WTC11 (cell line): ENCODE data around the gene USB1. TPM values are rescaled to one million over a fixed set of nuclear protein-coding genes. Genes with fewer than 3 reads are reported as not detected.

ENCODE experiments used
- ATAC-seq: fragments of 200-7000 bp; cut with Tn5 transposase; 2 replicates; pipeline ENCODE4 v1.10.0; 2021; ENCODE audit warnings: mild to moderate bottlenecking, moderate library complexity
- CTCF ChIA-PET: fragments of 300-600 bp; sonication (Branson Sonifier 250); formaldehyde crosslinking; loops from one replicate; lab custom pipeline; 2021; ENCODE audit warnings: antibody characterized with exemption; lab: Charles Lee
- POLR2A ChIA-PET: fragments of 350-600 bp; sonication (Branson Sonifier 250); formaldehyde crosslinking; loops from one replicate; lab custom pipeline; 2021; ENCODE audit warnings: antibody characterized with exemption; lab: Charles Lee
- DNase-seq: peaks from one replicate; pipeline ENCODE4 v3.0.0; 2021; ENCODE audit warnings: low spot score
- H3K27ac Mint-ChIP-seq: 2 replicates; pipeline ENCODE4 v1.8.0; 2021; ENCODE audit warnings: mixed read lengths
- H3K27me3 Mint-ChIP-seq: 2 replicates; pipeline ENCODE4 v1.8.0; 2021; ENCODE audit warnings: low read depth, mild to moderate bottlenecking, moderate library complexity, mixed read lengths
- H3K36me3 Mint-ChIP-seq: 2 replicates; pipeline ENCODE4 v1.8.0; 2021; ENCODE audit warnings: mixed read lengths
- H3K4me1 Mint-ChIP-seq: 2 replicates; pipeline ENCODE4 v1.8.0; 2022; ENCODE audit warnings: mixed read lengths
- H3K4me3 Mint-ChIP-seq: 2 replicates; pipeline ENCODE4 v1.8.0; 2021; ENCODE audit warnings: mild to moderate bottlenecking, moderate library complexity, mixed read lengths
- H3K9me3 Mint-ChIP-seq: 2 replicates; pipeline ENCODE4 v1.8.0; 2021; ENCODE audit warnings: mixed read lengths
- ETV6 ChIP-seq: sonication (generic); formaldehyde crosslinking; IDR thresholded peaks from 2 replicates; pipeline ENCODE4 v1.8.1; 2022; ENCODE audit warnings: mild to moderate bottlenecking, missing genetic modification reagents
- JUN ChIP-seq: sonication (generic); formaldehyde crosslinking; IDR thresholded peaks from 2 replicates; pipeline ENCODE4 v1.8.0; 2023; ENCODE audit warnings: mild to moderate bottlenecking, missing genetic modification reagents
- NFE2L1 ChIP-seq: sonication (generic); formaldehyde crosslinking; IDR thresholded peaks from 2 replicates; pipeline ENCODE4 v1.8.1; 2023; ENCODE audit warnings: missing genetic modification reagents
- OVOL2 ChIP-seq: fragments of 250-450 bp; sonication (Bioruptor Pico); IDR thresholded peaks from 2 replicates; pipeline ENCODE4 v1.9.0; 2021; ENCODE audit warnings: mild to moderate bottlenecking, borderline replicate concordance
- RORB ChIP-seq: fragments of 250-450 bp; sonication (Bioruptor Pico); IDR thresholded peaks from 2 replicates; pipeline ENCODE4 v1.9.0; 2021; ENCODE audit warnings: mild to moderate bottlenecking
- SOX15 ChIP-seq: fragments of 250-450 bp; sonication (Bioruptor Pico); IDR thresholded peaks from 2 replicates; pipeline ENCODE4 v1.9.0; 2021; ENCODE audit warnings: mild to moderate bottlenecking
- TEAD4 ChIP-seq: sonication (generic); formaldehyde crosslinking; IDR thresholded peaks from 2 replicates; pipeline ENCODE4 v1.8.0; 2022; ENCODE audit warnings: mild to moderate bottlenecking, missing genetic modification reagents
- ZNF317 ChIP-seq: sonication (generic); formaldehyde crosslinking; IDR thresholded peaks from 2 replicates; pipeline ENCODE4 v1.8.1; 2023; ENCODE audit warnings: low read depth, mild to moderate bottlenecking, moderate library complexity, missing genetic modification reagents, borderline replicate concordance
- total RNA-seq: library from RNA; stranded (reverse); gene quantifications from 3 replicates; pipeline ENCODE4 v1.2.3, GENCODE V29; 2021
- TF ChIP-seq, protein P1 (sequence below): sonication (generic); formaldehyde crosslinking; IDR thresholded peaks from 2 replicates; pipeline ENCODE4 v1.8.0; 2023; ENCODE audit warnings: missing genetic modification reagents, mild to moderate bottlenecking, borderline replicate concordance
- TF ChIP-seq, protein P2 (sequence below): sonication (generic); formaldehyde crosslinking; IDR thresholded peaks from 2 replicates; pipeline ENCODE4 v1.8.1; 2022; ENCODE audit warnings: mild to moderate bottlenecking, moderate library complexity, missing genetic modification reagents
- TF ChIP-seq, protein P3 (sequence below): fragments of 250-450 bp; sonication (Bioruptor Pico); IDR thresholded peaks from 2 replicates; pipeline ENCODE4 v1.9.0; 2021; ENCODE audit warnings: mild to moderate bottlenecking
- TF ChIP-seq, protein P4 (sequence below): fragments of 250-450 bp; sonication (Bioruptor Pico); IDR thresholded peaks from 2 replicates; pipeline ENCODE4 v1.9.0; 2021; ENCODE audit warnings: mild to moderate bottlenecking, borderline replicate concordance
- TF ChIP-seq, protein P5 (sequence below): sonication (generic); formaldehyde crosslinking; IDR thresholded peaks from 2 replicates; pipeline ENCODE4 v1.8.0; 2023; ENCODE audit warnings: mild to moderate bottlenecking, missing genetic modification reagents

The USB1 gene
- total RNA-seq, 1 experiment from 2014 or later: 67.1 TPM

DNA sequence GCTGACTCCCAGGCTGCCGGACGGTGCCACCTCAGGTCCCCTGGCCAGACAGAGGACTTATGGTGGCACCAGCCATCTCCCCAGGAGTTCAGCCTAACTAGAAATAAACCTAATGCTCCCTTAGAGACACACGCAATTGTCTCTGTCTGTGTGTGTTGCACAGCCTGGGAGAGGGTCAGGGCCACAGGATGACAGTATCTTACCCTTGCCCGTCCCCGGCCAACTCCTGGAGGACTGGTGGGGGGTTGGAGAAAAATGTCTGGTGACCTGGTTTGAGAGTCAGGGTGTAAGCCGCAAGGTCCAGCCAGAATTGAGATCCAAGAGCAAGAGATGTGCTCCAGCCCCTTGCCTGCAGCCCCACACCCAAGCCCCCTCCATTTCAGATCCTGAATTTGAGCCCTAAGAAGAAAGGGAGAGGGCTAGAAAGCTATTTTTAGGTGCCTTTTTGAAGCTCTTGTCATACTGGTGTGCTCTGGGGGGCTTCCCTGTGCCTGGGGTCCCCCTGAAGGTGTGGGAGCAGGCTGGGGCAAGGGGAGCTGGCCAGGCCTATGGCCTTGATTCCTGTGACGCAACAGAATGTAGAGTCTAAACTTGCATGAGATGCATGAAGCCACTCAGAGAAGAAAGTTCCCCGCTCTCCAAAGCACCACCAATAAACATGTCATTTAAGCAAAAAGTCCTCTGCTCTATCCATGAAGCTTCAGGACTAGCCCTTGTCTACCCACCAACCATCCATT is 13.6 kb upstream of the USB1 start:
- H3K4me3 Mint-ChIP-seq: no peak overlapping the region
- no peaks in the 10 kb centered on the region for H3K9me3 Mint-ChIP-seq
- TF ChIP-seq, protein P1, sequence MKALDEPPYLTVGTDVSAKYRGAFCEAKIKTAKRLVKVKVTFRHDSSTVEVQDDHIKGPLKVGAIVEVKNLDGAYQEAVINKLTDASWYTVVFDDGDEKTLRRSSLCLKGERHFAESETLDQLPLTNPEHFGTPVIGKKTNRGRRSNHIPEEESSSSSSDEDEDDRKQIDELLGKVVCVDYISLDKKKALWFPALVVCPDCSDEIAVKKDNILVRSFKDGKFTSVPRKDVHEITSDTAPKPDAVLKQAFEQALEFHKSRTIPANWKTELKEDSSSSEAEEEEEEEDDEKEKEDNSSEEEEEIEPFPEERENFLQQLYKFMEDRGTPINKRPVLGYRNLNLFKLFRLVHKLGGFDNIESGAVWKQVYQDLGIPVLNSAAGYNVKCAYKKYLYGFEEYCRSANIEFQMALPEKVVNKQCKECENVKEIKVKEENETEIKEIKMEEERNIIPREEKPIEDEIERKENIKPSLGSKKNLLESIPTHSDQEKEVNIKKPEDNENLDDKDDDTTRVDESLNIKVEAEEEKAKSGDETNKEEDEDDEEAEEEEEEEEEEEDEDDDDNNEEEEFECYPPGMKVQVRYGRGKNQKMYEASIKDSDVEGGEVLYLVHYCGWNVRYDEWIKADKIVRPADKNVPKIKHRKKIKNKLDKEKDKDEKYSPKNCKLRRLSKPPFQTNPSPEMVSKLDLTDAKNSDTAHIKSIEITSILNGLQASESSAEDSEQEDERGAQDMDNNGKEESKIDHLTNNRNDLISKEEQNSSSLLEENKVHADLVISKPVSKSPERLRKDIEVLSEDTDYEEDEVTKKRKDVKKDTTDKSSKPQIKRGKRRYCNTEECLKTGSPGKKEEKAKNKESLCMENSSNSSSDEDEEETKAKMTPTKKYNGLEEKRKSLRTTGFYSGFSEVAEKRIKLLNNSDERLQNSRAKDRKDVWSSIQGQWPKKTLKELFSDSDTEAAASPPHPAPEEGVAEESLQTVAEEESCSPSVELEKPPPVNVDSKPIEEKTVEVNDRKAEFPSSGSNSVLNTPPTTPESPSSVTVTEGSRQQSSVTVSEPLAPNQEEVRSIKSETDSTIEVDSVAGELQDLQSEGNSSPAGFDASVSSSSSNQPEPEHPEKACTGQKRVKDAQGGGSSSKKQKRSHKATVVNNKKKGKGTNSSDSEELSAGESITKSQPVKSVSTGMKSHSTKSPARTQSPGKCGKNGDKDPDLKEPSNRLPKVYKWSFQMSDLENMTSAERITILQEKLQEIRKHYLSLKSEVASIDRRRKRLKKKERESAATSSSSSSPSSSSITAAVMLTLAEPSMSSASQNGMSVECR: no peak
- TF ChIP-seq JUN (CRISPR knock-in tag): no peak
- no peak for TF ChIP-seq RORB
- no peak for TF ChIP-seq ETV6 (CRISPR knock-in tag)
- TF ChIP-seq, protein P2, sequence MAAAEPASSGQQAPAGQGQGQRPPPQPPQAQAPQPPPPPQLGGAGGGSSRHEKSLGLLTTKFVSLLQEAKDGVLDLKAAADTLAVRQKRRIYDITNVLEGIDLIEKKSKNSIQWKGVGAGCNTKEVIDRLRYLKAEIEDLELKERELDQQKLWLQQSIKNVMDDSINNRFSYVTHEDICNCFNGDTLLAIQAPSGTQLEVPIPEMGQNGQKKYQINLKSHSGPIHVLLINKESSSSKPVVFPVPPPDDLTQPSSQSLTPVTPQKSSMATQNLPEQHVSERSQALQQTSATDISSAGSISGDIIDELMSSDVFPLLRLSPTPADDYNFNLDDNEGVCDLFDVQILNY (CRISPR knock-in tag): no peak
- TF ChIP-seq SOX15 (CRISPR knock-in tag): no peak
- no peak for TF ChIP-seq NFE2L1 (CRISPR knock-in tag)
- TF ChIP-seq, protein P3, sequence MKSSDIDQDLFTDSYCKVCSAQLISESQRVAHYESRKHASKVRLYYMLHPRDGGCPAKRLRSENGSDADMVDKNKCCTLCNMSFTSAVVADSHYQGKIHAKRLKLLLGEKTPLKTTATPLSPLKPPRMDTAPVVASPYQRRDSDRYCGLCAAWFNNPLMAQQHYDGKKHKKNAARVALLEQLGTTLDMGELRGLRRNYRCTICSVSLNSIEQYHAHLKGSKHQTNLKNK (CRISPR knock-in tag): no peak
- no peak for TF ChIP-seq ZNF317 (CRISPR knock-in tag)
- TF ChIP-seq TEAD4 (CRISPR knock-in tag): no peak
- TF ChIP-seq OVOL2 (CRISPR knock-in tag): no peak
- TF ChIP-seq, protein P4, sequence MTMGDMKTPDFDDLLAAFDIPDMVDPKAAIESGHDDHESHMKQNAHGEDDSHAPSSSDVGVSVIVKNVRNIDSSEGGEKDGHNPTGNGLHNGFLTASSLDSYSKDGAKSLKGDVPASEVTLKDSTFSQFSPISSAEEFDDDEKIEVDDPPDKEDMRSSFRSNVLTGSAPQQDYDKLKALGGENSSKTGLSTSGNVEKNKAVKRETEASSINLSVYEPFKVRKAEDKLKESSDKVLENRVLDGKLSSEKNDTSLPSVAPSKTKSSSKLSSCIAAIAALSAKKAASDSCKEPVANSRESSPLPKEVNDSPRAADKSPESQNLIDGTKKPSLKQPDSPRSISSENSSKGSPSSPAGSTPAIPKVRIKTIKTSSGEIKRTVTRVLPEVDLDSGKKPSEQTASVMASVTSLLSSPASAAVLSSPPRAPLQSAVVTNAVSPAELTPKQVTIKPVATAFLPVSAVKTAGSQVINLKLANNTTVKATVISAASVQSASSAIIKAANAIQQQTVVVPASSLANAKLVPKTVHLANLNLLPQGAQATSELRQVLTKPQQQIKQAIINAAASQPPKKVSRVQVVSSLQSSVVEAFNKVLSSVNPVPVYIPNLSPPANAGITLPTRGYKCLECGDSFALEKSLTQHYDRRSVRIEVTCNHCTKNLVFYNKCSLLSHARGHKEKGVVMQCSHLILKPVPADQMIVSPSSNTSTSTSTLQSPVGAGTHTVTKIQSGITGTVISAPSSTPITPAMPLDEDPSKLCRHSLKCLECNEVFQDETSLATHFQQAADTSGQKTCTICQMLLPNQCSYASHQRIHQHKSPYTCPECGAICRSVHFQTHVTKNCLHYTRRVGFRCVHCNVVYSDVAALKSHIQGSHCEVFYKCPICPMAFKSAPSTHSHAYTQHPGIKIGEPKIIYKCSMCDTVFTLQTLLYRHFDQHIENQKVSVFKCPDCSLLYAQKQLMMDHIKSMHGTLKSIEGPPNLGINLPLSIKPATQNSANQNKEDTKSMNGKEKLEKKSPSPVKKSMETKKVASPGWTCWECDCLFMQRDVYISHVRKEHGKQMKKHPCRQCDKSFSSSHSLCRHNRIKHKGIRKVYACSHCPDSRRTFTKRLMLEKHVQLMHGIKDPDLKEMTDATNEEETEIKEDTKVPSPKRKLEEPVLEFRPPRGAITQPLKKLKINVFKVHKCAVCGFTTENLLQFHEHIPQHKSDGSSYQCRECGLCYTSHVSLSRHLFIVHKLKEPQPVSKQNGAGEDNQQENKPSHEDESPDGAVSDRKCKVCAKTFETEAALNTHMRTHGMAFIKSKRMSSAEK: no peak
- TF ChIP-seq, protein P5, sequence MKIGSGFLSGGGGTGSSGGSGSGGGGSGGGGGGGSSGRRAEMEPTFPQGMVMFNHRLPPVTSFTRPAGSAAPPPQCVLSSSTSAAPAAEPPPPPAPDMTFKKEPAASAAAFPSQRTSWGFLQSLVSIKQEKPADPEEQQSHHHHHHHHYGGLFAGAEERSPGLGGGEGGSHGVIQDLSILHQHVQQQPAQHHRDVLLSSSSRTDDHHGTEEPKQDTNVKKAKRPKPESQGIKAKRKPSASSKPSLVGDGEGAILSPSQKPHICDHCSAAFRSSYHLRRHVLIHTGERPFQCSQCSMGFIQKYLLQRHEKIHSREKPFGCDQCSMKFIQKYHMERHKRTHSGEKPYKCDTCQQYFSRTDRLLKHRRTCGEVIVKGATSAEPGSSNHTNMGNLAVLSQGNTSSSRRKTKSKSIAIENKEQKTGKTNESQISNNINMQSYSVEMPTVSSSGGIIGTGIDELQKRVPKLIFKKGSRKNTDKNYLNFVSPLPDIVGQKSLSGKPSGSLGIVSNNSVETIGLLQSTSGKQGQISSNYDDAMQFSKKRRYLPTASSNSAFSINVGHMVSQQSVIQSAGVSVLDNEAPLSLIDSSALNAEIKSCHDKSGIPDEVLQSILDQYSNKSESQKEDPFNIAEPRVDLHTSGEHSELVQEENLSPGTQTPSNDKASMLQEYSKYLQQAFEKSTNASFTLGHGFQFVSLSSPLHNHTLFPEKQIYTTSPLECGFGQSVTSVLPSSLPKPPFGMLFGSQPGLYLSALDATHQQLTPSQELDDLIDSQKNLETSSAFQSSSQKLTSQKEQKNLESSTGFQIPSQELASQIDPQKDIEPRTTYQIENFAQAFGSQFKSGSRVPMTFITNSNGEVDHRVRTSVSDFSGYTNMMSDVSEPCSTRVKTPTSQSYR (CRISPR knock-in tag): no peak
- CTCF ChIA-PET: interaction anchor here (0.9 to 2.2 kb wide), 4 partner anchors 10 to 192 kb away, joined by 3 to 5 read pairs (median 4); no protein-coding TSS in a partner anchor
- H3K27ac Mint-ChIP-seq: no peak overlapping the region
- H3K4me1 Mint-ChIP-seq: peaks cover 13% of the 10 kb centered on the region
- ATAC-seq: no peak
- H3K27me3 Mint-ChIP-seq: peaks cover 48% of the 10 kb centered on the region
- POLR2A ChIA-PET: no interaction called here
- DNase-seq: no peak
- no peaks in the 10 kb centered on the region for H3K36me3 Mint-ChIP-seq
